Neural progenitor cell (in vitro differentiated cells): Measurements from ENCODE around the gene OR56A4.

Experiments
- CTCF ChIP-seq: fragments of 200-600 bp; sonication (generic); IDR thresholded peaks from 2 replicates; pipeline ENCODE4 v1.5.1; 2017; ENCODE audit warnings: antibody characterized with exemption, mild to moderate bottlenecking
- EZH2 ChIP-seq: fragments of 200-600 bp; sonication (generic); IDR thresholded peaks from 2 replicates; pipeline ENCODE4 v1.6.1; 2017; ENCODE audit warnings: antibody characterized with exemption, mild to moderate bottlenecking, moderate library complexity

- no peak for TF ChIP-seq EZH2
- no peak for TF ChIP-seq CTCF
Measured at GRCh38 chr11:5994791-5995190, 12.0 kb downstream of the OR56A4 start.
